SK-N-SH (cell line): ENCODE results near the gene ZSWIM3. TPM values are rescaled to one million over a fixed set of nuclear protein-coding genes. Genes with fewer than 3 reads are reported as not detected.

Experiments
- CTCF ChIA-PET: fragments of 300-600, 350-600 bp; formaldehyde crosslinking; extraction: SDS; loops from one replicate; lab custom pipeline; 2021; lab: Yijun Ruan, JAX
- POLR2A ChIA-PET: fragments of 350-600 bp; sonication (Branson Sonifier 250); formaldehyde crosslinking; extraction: SDS; loops from one replicate; lab custom pipeline; 2020; ENCODE audit warnings: antibody characterized with exemption, inconsistent platforms; lab: Yijun Ruan, JAX
- DNase-seq: peaks from one replicate; pipeline ENCODE4 v3.0.0; 2012
- H2AFZ ChIP-seq: fragments of 200-600 bp; sonication (generic); 2 replicates; pipeline ENCODE4 v1.8.1; 2016; ENCODE audit warnings: antibody characterized with exemption, mild to moderate bottlenecking, low read depth
- H3F3A ChIP-seq: fragments of 200-600 bp; sonication (generic); replicated peaks from 2 replicates; pipeline ENCODE3; 2016; ENCODE audit warnings: antibody characterized with exemption, mild to moderate bottlenecking; ENCODE audit not compliant: insufficient read depth
- H3K27ac ChIP-seq, 2 experiments: fragments of 200-500 bp in 1 of 2; fragments of 200-600 bp in 1 of 2; sonication (Bioruptor generic) in 1 of 2; sonication (generic), shearing (Covaris generic) in 1 of 2; 2 replicates each; pipeline versions ENCODE4 v1.5.1 to v1.6.1; 2014 to 2016; ENCODE audit warnings: low read depth in 2 of 2, inconsistent platforms in 1 of 2, low read length in 1 of 2, mild to moderate bottlenecking in 1 of 2, mixed read lengths in 1 of 2
- H3K27me3 ChIP-seq: fragments of 200-600 bp; sonication (generic), shearing (Covaris generic); 2 replicates; pipeline ENCODE4 v1.6.1; 2016; ENCODE audit warnings: mixed run types; ENCODE audit not compliant: insufficient read depth
- H3K36me3 ChIP-seq, 2 experiments: fragments of 200-500 bp in 1 of 2; fragments of 200-600 bp in 1 of 2; sonication (Bioruptor generic) in 1 of 2; sonication (generic) in 1 of 2; replicated peaks in 1 of 2; 2 replicates each; pipeline versions ENCODE3 to v1.5.1; 2014 to 2016; ENCODE audit warnings: low read length in 1 of 2, mild to moderate bottlenecking in 1 of 2; ENCODE audit not compliant: insufficient read depth in 2 of 2, control insufficient read depth in 1 of 2
- H3K4me1 ChIP-seq, 2 experiments: fragments of 200-500 bp in 1 of 2; fragments of 200-600 bp in 1 of 2; sonication (Bioruptor generic) in 1 of 2; sonication (generic), shearing (Covaris generic) in 1 of 2; 2 replicates each; pipeline versions ENCODE4 v1.5.1 to v1.6.1; 2014 to 2016; ENCODE audit warnings: low read depth in 1 of 2, low read length in 1 of 2, mixed run types in 1 of 2; ENCODE audit not compliant: insufficient read depth in 2 of 2, control insufficient read depth in 1 of 2
- H3K4me2 ChIP-seq: fragments of 200-600 bp; sonication (generic), shearing (Covaris generic); 2 replicates; pipeline ENCODE4 v1.6.1; 2017; ENCODE audit warnings: mixed run types
- H3K4me3 ChIP-seq, 2 experiments: fragments of 200-500 bp in 1 of 2; fragments of 200-600 bp in 1 of 2; sonication (Bioruptor generic) in 1 of 2; sonication (generic), shearing (Covaris generic) in 1 of 2; 2 replicates each; pipeline versions ENCODE4 v1.5.1 to v1.8.1; 2014 to 2016; ENCODE audit warnings: low read depth in 2 of 2, inconsistent platforms in 1 of 2, low read length in 1 of 2, mild to moderate bottlenecking in 1 of 2, mixed read lengths in 1 of 2, moderate library complexity in 1 of 2
- H3K79me2 ChIP-seq: fragments of 200-600 bp; sonication (generic); 2 replicates; pipeline ENCODE4 v1.8.1; 2017; ENCODE audit warnings: mild to moderate bottlenecking; ENCODE audit not compliant: insufficient read depth
- H3K9ac ChIP-seq: fragments of 200-600 bp; sonication (generic); 2 replicates; pipeline ENCODE4 v1.6.1; 2017; ENCODE audit warnings: mixed run types
- H3K9me2 ChIP-seq: fragments of 200-600 bp; sonication (generic); 2 replicates; pipeline ENCODE4 v1.6.1; 2017; ENCODE audit warnings: mixed run types
- H3K9me3 ChIP-seq: fragments of 200-600 bp; sonication (generic); 2 replicates; pipeline ENCODE4 v1.6.1; 2017; ENCODE audit warnings: mixed run types, mild to moderate bottlenecking, moderate library complexity
- H4K20me1 ChIP-seq: fragments of 200-600 bp; sonication (generic); 2 replicates; pipeline ENCODE4 v1.6.1; 2017; ENCODE audit warnings: mild to moderate bottlenecking, mixed run types; ENCODE audit not compliant: insufficient read depth
- FOSL2 ChIP-seq: IDR thresholded peaks from 2 replicates; pipeline ENCODE4 v1.4.0; 2012; ENCODE audit warnings: low read depth, mild to moderate bottlenecking, moderate library complexity, borderline replicate concordance
- GABPA ChIP-seq: IDR thresholded peaks from 2 replicates; pipeline ENCODE4 v1.4.0; 2012; ENCODE audit warnings: low read depth, mild to moderate bottlenecking
- JUND ChIP-seq: IDR thresholded peaks from 2 replicates; pipeline ENCODE4 v1.4.0; 2012
- MEF2A ChIP-seq: IDR thresholded peaks from 2 replicates; pipeline ENCODE4 v1.4.0; 2012; ENCODE audit warnings: low read depth, borderline replicate concordance
- MXI1 ChIP-seq: IDR thresholded peaks from 2 replicates; pipeline ENCODE4 v1.6.1; 2012; ENCODE audit warnings: mild to moderate bottlenecking, low read depth, low read length, improper control_type of control experiment
- NRF1 ChIP-seq: IDR thresholded peaks from 2 replicates; pipeline ENCODE4 v1.6.1; 2012; ENCODE audit warnings: low read depth, mild to moderate bottlenecking, low read length
- RCOR1 ChIP-seq: fragments of 150-350 bp; IDR thresholded peaks from 2 replicates; pipeline ENCODE4 v1.6.1; 2017; ENCODE audit warnings: antibody characterized with exemption, low read length
- RFX5 ChIP-seq: IDR thresholded peaks from 2 replicates; pipeline ENCODE4 v1.6.1; 2012; ENCODE audit warnings: mild to moderate bottlenecking, improper control_type of control experiment, low read length
- RXRA ChIP-seq: IDR thresholded peaks from 2 replicates; pipeline ENCODE4 v1.4.0; 2012; ENCODE audit warnings: low read depth, mild to moderate bottlenecking, borderline replicate concordance
- SIN3A ChIP-seq: IDR thresholded peaks from 2 replicates; pipeline ENCODE4 v1.6.1; 2012; ENCODE audit warnings: low read depth, mild to moderate bottlenecking, low read length, moderate library complexity, borderline replicate concordance
- SMC3 ChIP-seq: IDR thresholded peaks from 2 replicates; pipeline ENCODE4 v1.6.1; 2012; ENCODE audit warnings: low read depth, low read length, improper control_type of control experiment
- TAF1 ChIP-seq: IDR thresholded peaks from 2 replicates; pipeline ENCODE4 v1.6.1; 2012; ENCODE audit warnings: low read depth, mild to moderate bottlenecking, low read length, moderate library complexity, borderline replicate concordance
- TCF12 ChIP-seq: IDR thresholded peaks from 2 replicates; pipeline ENCODE4 v1.4.0; 2012
- WGBS: methylation state at CpG from one replicate; pipeline ENCODE4 v1.1.6; 2017; ENCODE audit warnings: low lambda C conversion rate; 5-methylcytosine and 5-hydroxymethylcytosine counted together
- polyA plus RNA-seq, 3 experiments: library from polyadenylated mRNA; depleted of rRNA; stranded (reverse); fragments of >200 nt; gene quantifications; 2 replicates each; pipeline ENCODE4 v1.2.3, GENCODE V29; 2012
- TF ChIP-seq, protein P1 (sequence below): IDR thresholded peaks from 2 replicates; pipeline ENCODE4 v1.4.0; 2012; ENCODE audit warnings: low read depth, borderline replicate concordance
- TF ChIP-seq, protein P2 (sequence below): IDR thresholded peaks from 2 replicates; pipeline ENCODE4 v1.6.1; 2012; ENCODE audit warnings: mild to moderate bottlenecking, low read depth, low read length, moderate library complexity
- TF ChIP-seq, protein P3 (sequence below): fragments of 200-600 bp; sonication (generic); IDR thresholded peaks from 2 replicates; pipeline ENCODE4 v1.6.1; 2017; ENCODE audit warnings: antibody characterized with exemption, mild to moderate bottlenecking, moderate library complexity
- TF ChIP-seq, protein P4 (sequence below): IDR thresholded peaks from 2 replicates; pipeline ENCODE4 v1.4.0; 2012; ENCODE audit warnings: low read depth

Gene ZSWIM3
- polyA plus RNA-seq, 1 of the 3 experiments (the other 2 are of a cell fraction) = 2.3 TPM

DNA sequence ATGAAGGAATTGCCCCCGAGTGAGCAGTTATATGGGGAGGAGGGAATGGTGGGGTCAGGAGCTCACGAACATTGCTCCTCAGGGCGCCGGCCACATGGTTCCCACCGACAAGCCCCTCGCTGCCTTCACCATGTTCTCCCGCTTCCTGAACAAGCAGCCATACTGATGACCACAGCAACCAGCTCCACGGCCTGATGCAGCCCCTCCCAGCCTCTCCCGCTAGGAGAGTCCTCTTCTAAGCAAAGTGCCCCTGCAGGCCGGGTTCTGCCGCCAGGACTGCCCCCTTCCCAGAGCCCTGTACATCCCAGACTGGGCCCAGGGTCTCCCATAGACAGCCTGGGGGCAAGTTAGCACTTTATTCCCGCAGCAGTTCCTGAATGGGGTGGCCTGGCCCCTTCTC is 40.9 kb downstream of the ZSWIM3 start:
- CTCF ChIA-PET = interaction anchor here (0.9 kb wide), 1 partner anchor 99 kb away, joined by 3 read pairs; no protein-coding TSS in a partner anchor
- Histone ChIP-seq H3K9me2 (no peaks in the 10 kb centered on the region), H3K4me3 (no peak overlapping the region), H4K20me1 (no peaks in the 10 kb centered on the region), H3K9me3 (no peaks in the 10 kb centered on the region), H3K4me2 (no peak overlapping the region), H3K27me3 (no peaks in the 10 kb centered on the region), H2AFZ (no peak overlapping the region), H3K27ac (no peak overlapping the region), H3K9ac (no peak overlapping the region), H3K4me1 (no peaks in the 10 kb centered on the region), H3K79me2 (no peaks in the 10 kb centered on the region; the same call in 1 of the 2 replicates), H3F3A (peaks cover 13% of the 10 kb centered on the region), H3K36me3 (peaks cover 24 to 46% of the 10 kb centered on the region in 2 experiments)
- 94% methylated on average over 11 of the region's 12 CpGs for WGBS
- TF ChIP-seq NRF1 = no peak
- TF ChIP-seq MEF2A = no peak
- TF ChIP-seq, protein P1, sequence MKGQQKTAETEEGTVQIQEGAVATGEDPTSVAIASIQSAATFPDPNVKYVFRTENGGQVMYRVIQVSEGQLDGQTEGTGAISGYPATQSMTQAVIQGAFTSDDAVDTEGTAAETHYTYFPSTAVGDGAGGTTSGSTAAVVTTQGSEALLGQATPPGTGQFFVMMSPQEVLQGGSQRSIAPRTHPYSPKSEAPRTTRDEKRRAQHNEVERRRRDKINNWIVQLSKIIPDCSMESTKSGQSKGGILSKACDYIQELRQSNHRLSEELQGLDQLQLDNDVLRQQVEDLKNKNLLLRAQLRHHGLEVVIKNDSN = no peak
- TF ChIP-seq RXRA = no peak
- no peak for TF ChIP-seq FOSL2
- no peak for TF ChIP-seq SIN3A
- TF ChIP-seq TCF12 = no peak
- TF ChIP-seq MXI1 = no peak
- TF ChIP-seq RCOR1 = no peak
- TF ChIP-seq SMC3 = no peak
- no peak for TF ChIP-seq RFX5
- TF ChIP-seq, protein P2, sequence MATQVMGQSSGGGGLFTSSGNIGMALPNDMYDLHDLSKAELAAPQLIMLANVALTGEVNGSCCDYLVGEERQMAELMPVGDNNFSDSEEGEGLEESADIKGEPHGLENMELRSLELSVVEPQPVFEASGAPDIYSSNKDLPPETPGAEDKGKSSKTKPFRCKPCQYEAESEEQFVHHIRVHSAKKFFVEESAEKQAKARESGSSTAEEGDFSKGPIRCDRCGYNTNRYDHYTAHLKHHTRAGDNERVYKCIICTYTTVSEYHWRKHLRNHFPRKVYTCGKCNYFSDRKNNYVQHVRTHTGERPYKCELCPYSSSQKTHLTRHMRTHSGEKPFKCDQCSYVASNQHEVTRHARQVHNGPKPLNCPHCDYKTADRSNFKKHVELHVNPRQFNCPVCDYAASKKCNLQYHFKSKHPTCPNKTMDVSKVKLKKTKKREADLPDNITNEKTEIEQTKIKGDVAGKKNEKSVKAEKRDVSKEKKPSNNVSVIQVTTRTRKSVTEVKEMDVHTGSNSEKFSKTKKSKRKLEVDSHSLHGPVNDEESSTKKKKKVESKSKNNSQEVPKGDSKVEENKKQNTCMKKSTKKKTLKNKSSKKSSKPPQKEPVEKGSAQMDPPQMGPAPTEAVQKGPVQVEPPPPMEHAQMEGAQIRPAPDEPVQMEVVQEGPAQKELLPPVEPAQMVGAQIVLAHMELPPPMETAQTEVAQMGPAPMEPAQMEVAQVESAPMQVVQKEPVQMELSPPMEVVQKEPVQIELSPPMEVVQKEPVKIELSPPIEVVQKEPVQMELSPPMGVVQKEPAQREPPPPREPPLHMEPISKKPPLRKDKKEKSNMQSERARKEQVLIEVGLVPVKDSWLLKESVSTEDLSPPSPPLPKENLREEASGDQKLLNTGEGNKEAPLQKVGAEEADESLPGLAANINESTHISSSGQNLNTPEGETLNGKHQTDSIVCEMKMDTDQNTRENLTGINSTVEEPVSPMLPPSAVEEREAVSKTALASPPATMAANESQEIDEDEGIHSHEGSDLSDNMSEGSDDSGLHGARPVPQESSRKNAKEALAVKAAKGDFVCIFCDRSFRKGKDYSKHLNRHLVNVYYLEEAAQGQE = no peak
- no peak for TF ChIP-seq TAF1
- TF ChIP-seq, protein P3, sequence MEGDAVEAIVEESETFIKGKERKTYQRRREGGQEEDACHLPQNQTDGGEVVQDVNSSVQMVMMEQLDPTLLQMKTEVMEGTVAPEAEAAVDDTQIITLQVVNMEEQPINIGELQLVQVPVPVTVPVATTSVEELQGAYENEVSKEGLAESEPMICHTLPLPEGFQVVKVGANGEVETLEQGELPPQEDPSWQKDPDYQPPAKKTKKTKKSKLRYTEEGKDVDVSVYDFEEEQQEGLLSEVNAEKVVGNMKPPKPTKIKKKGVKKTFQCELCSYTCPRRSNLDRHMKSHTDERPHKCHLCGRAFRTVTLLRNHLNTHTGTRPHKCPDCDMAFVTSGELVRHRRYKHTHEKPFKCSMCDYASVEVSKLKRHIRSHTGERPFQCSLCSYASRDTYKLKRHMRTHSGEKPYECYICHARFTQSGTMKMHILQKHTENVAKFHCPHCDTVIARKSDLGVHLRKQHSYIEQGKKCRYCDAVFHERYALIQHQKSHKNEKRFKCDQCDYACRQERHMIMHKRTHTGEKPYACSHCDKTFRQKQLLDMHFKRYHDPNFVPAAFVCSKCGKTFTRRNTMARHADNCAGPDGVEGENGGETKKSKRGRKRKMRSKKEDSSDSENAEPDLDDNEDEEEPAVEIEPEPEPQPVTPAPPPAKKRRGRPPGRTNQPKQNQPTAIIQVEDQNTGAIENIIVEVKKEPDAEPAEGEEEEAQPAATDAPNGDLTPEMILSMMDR = no peak
- TF ChIP-seq JUND = no peak
- TF ChIP-seq GABPA = no peak
- TF ChIP-seq, protein P4, sequence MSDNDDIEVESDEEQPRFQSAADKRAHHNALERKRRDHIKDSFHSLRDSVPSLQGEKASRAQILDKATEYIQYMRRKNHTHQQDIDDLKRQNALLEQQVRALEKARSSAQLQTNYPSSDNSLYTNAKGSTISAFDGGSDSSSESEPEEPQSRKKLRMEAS = no peak
- POLR2A ChIA-PET = interaction anchor here (0.8 kb wide), 1 partner anchor 100 kb away, joined by 3 read pairs; no protein-coding TSS in a partner anchor
- no peak for DNase-seq
